Activated gamma-delta T cell treated with Interleukin-2 at 50 U/mL for 16 hours (primary cell): ENCODE results near the gene BEGAIN.

Source experiments
- DNase-seq: peaks from one replicate; pipeline ENCODE4 v3.0.0-alpha.2; 2020

Gene BEGAIN

DNA sequence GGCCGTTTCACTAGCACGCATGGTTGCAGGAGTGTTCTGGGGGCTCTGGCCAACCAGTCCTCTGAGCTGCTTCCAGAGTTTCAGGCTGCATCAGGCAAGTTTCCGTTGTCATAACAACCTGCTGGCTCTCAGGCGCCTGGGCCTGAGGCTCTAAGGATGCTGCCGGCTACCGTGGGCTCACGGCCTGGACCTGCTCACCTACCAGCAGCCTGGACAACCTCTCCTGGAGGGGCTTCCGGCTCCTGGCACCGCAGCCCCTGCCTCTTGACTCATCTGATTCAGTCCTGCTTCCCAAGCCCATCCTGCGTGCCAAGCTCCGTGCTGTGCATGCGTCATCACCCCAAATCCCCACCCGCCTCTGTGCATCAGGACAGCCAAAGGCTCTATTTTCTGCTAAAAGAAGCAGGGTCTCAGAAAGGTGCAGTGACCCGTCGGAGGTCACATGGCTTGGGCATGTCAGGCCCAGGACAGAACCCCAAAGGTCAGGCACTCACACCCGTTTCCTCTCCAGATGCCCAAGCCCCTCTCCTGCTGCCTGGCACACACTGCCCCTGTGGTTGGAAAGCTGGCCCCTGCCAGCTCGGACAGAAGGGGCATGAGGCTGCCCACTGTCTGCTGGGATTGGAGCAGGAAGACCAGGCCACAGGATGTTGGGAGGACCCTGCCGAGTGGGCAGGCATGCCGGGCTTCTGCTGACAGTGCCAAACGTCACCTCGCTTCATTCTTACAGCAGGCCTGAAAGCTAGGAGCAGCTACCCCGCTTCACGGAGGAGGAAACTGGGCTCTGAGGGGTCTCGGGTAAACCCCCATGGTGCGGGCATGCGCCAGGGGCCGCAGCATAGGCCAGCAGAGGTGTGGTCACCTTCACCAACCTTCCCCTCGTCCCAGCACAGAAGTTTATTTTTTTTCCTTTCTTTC, 5.7 kb downstream of the BEGAIN start:
- no peak for DNase-seq

DNA sequence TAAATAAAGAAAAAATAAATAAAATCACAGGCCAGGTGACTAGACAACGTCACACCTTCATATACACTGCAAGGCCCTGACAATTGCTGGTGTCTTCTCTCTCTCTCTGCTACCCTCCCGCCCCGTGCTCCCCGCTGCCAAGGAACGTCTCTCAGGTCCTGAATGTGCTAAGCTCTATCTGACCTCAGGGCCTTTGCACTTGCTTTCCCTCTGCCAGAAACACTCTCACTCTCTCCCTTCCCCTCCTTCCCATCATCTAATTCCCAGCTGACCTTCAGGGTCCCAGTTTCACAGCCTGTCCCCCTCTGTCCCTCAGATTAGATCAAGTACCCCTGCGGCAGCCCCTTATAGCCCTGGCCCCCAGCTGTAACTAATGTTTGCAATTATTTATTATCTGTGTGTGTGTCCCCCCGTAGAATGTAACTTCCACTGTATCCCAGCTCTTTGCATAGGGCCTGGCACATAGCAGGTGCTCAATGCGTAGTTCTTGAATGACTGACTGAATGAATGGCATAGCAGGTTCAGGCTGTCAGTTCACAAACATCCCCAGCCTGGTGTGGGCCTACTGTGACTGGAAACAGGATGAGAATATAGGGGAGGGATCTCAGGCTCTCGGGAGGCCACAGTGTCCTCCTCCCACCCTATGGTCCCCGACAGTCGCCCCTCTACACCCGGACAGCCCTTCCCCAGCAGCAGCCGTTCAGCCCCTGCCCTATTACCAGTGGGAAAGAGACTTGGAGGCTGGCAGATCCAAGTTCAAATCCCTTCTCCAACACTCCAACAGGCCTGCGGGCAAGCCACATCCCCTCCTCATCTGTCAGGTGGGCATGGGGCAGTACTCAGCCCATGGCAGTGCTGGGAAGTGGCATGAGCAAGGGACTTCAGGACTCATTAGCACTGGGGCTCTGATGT, 6.6 kb downstream of the BEGAIN start:
- DNase-seq, result no peak

DNA sequence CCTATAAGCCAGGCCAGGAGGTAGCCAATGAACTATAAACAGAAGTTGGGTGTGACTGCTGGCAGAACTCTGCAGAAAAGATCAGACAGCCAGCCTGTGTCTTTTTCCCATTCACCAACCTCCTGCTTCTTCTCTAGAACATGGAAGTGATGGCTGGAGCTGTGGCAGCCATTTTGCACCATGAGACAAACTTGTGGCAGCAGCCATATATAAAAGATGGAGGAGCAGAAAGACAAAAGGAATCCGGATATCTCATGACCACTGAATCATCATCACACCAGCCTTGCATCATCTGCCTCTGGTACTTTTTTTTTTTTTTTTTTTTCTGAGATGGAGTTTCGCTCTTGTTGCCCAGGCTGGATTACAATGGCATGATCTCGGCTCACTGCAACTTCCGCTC, 8.7 kb downstream of the BEGAIN start:
- no peak for DNase-seq

- no peak for DNase-seq
Observed at GRCh38 chr14:100577986-100578431, 9.2 kb downstream of the BEGAIN start.

- no peak for DNase-seq
Observed at GRCh38 chr14:100577321-100577985, 9.8 kb downstream of the BEGAIN start.

DNA sequence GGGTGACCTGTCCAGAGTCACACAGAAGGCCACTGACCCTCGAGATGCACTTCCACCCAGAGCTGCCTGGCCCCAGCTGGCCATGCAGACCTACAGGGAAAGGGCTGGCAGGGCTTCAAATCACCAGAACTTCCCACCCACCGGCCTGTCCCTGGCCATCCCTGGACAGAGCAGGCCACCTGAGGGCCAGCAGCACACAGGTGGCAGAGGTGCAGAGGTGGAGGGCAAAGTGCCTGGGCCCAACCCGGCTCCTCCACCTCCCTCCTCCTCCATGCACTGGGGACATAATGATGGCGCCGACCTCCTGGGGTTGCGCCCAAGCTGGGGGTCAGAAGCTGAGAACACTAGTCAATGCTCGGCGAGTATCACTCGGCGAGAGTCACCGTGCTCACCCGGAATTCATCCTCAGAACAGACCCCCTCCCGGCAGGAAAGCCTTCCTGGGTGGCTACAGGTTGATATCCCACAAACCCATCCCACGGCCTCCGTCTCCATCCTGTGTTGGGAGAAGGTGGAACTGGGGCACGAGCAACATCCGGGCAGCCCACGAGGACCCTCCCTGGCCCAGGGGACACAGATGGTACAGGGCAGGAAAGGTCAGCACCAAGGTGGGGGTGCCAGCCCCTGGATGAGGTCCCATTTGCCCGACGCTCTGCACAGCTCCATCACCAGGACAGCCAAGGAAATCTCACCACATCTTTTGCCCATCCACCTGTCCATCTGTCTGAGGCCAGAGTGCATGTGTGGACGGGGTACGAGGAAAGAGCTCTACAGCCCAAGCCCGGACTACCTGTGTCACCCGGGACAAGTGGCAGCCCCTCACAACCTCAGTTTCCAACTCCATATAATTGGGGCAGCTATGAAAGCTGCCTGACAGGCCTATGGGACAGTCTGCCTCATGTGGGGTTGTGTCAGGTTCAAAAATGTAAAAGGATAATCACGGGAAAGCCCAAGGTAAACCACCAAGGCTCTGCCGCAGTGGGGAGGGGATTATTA, 10.8 kb downstream of the BEGAIN start:
- DNase-seq, result no peak

DNA sequence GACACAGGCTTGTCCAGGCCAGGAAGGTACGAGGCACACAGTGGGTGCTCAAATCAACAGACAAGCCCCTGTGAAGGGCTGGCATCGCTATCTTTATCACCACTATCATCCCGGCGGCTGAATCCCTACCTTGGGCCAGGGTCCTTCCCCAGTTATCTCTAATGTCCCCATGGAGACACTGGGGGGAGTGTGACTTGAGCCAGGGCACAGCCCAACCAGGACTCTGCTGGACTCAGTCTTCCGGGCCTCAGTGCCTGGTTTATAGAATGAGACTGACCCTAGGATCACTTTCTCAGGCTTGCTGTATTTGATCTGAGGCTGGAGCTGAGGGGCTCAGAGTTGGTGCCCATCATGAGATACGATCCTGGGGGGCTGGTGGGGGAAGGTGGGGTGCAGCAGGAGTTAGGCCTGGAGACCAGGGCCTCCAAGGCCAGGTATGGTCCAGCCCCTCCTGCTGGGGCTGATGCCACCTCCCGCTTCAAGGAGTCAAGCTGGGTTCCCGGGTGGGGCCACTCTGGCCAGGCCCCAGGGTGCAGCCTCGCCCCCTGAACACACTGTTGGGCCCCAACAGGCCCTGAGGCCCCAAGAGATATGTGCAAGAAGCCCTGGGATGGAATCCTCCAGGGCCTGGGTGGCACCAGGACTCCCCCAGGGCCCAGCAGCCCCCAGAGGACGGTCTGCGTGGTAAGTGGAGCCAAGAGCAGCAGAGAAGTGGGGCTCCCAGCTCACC, 11.8 kb downstream of the BEGAIN start:
- DNase-seq, result no peak

GRCh38 chr14:100574642-100575031, 12.6 kb downstream of the BEGAIN start:
- no peak for DNase-seq

GRCh38 chr14:100573757-100574641, 13.2 kb downstream of the BEGAIN start:
- no peak for DNase-seq

DNA sequence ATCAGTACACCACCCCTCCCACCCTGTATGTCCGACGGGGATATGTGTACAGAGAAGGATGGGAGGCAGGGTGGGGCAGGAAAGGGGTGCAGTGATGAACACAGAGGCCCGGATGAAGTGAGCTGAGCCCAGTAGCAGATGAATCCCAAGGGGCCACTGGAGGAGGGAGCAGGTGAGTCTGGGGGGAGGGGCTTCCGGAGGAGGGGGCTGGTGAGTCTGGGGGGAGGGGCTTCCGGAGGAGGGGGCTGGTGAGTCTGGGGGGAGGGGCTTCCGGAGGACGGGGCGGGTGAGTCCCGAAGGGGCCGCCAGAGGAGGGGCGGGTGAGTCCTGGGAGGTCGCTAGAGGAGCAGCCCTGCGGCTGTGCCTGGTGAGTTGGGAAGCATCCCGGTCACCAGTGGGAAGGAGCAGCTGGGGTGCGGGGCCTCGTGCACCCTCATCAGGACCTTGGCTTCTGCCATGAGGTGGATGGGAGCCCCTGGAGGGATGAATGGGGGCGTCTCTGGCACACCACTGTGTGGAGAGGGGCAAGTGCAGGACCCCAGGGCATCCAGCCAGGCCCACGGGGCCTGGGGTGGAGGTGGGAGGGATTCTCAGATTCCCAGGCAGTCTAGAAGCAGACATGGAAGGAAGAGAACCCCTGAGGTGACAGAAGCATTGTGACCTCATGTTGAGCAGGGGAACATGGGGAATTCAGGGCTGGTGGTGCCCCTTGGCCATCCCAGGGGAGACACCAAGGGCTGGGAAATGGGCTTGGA, 14.0 kb downstream of the BEGAIN start:
- DNase-seq, result no peak

- no peak for DNase-seq
Observed at GRCh38 chr14:100572543-100572942, 14.7 kb downstream of the BEGAIN start.

DNA sequence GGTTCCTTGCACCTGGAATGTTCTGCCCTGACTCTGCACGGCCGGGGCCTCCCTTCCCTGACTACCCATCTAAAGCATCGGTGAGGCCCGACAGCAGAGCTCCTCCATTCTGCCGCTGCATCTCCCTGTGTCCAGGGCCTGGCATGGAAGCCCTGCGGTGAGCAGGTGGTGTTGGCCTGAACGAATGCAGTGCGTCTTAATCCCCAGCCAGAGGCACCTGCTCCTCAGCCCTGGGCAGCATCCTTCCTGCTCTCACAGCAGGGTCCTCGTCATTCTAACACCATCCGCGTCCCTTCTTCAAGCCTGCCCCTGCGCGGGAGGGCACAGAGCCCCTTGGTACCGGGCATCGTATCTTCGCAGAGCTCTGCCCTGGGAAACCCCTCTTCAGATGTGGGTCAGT, 15.4 kb downstream of the BEGAIN start:
- no peak for DNase-seq

GRCh38 chr14:100570726-100571454, 16.3 kb downstream of the BEGAIN start:
- no peak for DNase-seq

GRCh38 chr14:100569734-100570286, 17.4 kb downstream of the BEGAIN start:
- no peak for DNase-seq

DNA sequence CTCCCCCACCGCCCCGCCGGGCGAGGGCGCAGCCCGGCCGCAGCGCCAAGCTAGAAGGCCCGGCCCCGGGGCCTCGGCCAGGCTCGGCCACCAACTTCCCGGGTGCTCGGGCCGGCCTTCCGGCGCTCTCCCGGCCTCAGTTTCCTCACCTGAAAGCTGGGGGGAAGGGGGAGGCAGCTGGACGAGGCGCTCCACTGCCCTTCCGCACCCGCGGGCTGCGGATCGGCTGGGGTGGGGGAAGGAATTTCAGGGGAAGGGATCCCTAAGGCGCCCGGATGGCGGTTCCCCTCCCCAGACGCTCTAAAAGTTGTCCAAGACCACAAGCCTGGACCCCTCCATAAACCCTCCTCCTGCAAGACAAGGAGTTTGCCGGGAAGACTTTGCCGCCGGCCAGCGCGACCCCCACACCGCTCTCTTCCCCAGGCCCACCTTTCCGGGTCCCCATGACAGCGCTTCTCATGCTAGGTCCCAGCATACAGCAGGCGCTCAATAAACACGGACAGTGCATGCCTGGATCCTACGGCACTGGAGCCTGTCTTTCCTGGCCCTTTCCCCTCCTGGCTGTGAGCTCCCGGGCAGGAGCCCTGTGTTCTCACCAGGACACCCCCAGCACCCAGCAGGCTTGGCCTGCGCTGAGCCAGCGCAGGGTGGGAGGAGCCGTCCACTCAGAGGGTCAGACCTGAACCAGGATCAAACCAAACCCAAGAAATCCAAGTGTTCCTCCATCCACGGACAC, 18.1 kb downstream of the BEGAIN start:
- DNase-seq, result no peak

DNA sequence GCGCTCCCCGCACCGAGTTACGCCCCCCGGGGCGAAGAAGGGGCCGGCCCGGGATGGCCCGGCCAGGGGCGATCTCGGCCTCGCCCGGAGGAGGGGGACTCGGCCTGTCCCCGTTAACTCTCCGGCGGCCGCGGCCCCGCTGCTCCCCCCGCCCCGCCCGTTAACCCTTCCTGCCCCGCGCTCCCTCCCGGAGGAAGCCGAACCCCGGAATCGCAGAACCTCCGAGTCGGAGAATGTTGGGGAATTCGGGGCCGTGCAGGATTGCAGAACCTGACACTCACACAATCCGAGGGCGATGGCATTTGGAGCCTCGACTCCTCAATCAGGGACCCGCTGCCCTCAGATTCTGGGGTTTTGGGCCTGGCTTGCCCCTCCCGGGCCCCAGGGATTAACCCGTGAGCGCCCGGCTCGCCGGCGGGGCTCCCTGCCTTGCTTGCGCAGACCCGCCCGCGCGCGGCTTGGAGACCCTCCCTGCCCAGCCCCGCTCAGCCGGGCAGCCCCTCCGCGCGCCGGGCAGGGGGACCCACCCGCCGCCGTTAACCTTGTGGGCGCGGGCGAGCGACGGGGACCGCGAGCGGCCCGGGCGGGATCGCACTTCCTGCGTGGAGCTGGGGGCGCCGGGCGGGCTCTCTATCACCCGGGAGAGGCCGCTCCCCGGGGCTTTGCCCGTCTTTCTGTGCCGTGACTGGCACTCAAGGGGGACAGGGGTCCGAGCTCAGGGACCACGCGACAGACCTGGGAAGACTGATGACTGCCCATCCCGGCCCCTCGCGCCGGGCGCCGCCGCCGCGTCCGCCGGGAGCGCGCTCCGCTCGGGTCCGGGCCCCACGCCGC, 18.8 kb downstream of the BEGAIN start:
- DNase-seq, result no peak

GRCh38 chr14:100567877-100568163, 19.4 kb downstream of the BEGAIN start:
- no peak for DNase-seq
